Upper lobe of left lung (tissue), 4 donors: ENCODE data around the gene OR4C3.
"Not testable (repeated sequence)": the region's sequence is repeated elsewhere in the genome, so short reads cannot be mapped to it uniquely, and the experiment has no call there.

Source experiments
- CTCF ChIP-seq, 6 experiments: fragments of 450-650 bp in 4 of 6; fragments of 200-600 bp in 2 of 6; sonication (generic) in 2 of 6; IDR thresholded peaks; one replicate each; pipeline ENCODE4 v1.5.1; 2016 to 2019; ENCODE audit warnings: antibody characterized with exemption in 6 of 6
- POLR2A ChIP-seq, 4 donors: fragments of 450-650 bp; IDR thresholded peaks; one replicate each; pipeline ENCODE4 v1.5.1; 2016 to 2017; ENCODE audit warnings: antibody characterized with exemption in 4 of 4, mild to moderate bottlenecking in 2 of 4

GRCh38 chr11:48319813-48320212 is 4.9 kb upstream of the OR4C3 start:
- TF ChIP-seq CTCF, POLR2A (IDR thresholded peaks at IDR 0.05): not testable (repeated sequence)
